K562 (cell line): Measurements from ENCODE around the gene OR10P1. TPM values are rescaled to one million over a fixed set of nuclear protein-coding genes. Genes with fewer than 3 reads are reported as not detected.

Experiments used
- CEBPG ChIP-seq, 3 experiments: fragments of 200-800 bp in 1 of 3; sonication (Bioruptor generic) in 1 of 3; sonication (generic) in 1 of 3; formaldehyde crosslinking in 1 of 3; IDR thresholded peaks in 2 of 3; conservative IDR thresholded peaks in 1 of 3; 2 replicates each; pipeline versions ENCODE4 v1.6.1 to v1.8.0; 2016 to 2022; ENCODE audit warnings: missing compliant biosample characterization in 2 of 3, missing genetic modification characterization in 2 of 3, mild to moderate bottlenecking in 1 of 3, missing genetic modification reagents in 1 of 3
- CHD7 ChIP-seq: fragments of 200-600 bp; sonication (generic); IDR thresholded peaks from one replicate; pipeline ENCODE4 v1.6.1; 2012; ENCODE audit warnings: mild to moderate bottlenecking, low read depth, low read length, inconsistent platforms
- E2F3 ChIP-seq: fragments of 250-450 bp; sonication (Bioruptor Pico); IDR thresholded peaks from 2 replicates; pipeline ENCODE4 v1.4.0; 2020; ENCODE audit warnings: mild to moderate bottlenecking
- ESRRA ChIP-seq: fragments of 450-650 bp; IDR thresholded peaks from 2 replicates; pipeline ENCODE4 v1.6.1; 2014; ENCODE audit warnings: low read depth, mild to moderate bottlenecking, moderate library complexity, borderline replicate concordance
- GABPB2 ChIP-seq: fragments of 250-450 bp; sonication (Bioruptor Pico); conservative IDR thresholded peaks from 2 replicates; pipeline ENCODE4 v1.5.1; 2021; ENCODE audit warnings: mild to moderate bottlenecking
- GATAD2A ChIP-seq: fragments of 450-650 bp; IDR thresholded peaks from 2 replicates; pipeline ENCODE4 v1.6.1; 2017
- GTF2A2 ChIP-seq: IDR thresholded peaks from 2 replicates; pipeline ENCODE4 v1.6.1; 2016; ENCODE audit warnings: mild to moderate bottlenecking, missing genetic modification characterization, missing compliant biosample characterization
- SMC3 ChIP-seq: conservative IDR thresholded peaks from 2 replicates; pipeline ENCODE4 v1.6.1; 2011; ENCODE audit warnings: low read depth, low read length, improper control_type of control experiment; ENCODE audit not compliant: insufficient read depth
- ZC3H8 ChIP-seq: fragments of 450-650 bp; IDR thresholded peaks from 2 replicates; pipeline ENCODE4 v1.6.1; 2017
- ZNF778 ChIP-seq: fragments of 450-650 bp; formaldehyde crosslinking; IDR thresholded peaks from 2 replicates; pipeline ENCODE4 v1.4.0; 2020; ENCODE audit warnings: mild to moderate bottlenecking, moderate library complexity
- polyA plus RNA-seq, 8 experiments: library from polyadenylated mRNA; depleted of rRNA in 4 of 8; stranded (reverse) in 5 of 8; unstranded in 3 of 8; fragments of >200 nt; fragmentation: Nextera tagmentation in 2 of 8; fragmentation: Illumina TruSeq in 1 of 8; extraction: Ambion mirVana in 2 of 8; extraction: Trizol in 1 of 8; gene quantifications; 2 replicates each; pipeline versions ENCODE4 v1.2.1 to v1.2.3, GENCODE V29; 2011 to 2014; ENCODE audit warnings: inconsistent platforms in 1 of 8, missing spikeins in 1 of 8
- total RNA-seq, 7 experiments: library from RNA; depleted of rRNA in 6 of 7; stranded (reverse); fragments of >200 nt in 6 of 7; fragmentation: Illumina TruSeq in 2 of 7; extraction: Trizol in 2 of 7; gene quantifications; 2 replicates each; pipeline versions ENCODE4 v1.2.1 to v1.2.3, GENCODE V29; 2011 to 2021; ENCODE audit warnings: low replicate concordance in 1 of 7
- TF ChIP-seq, protein P1 (sequence below): sonication (generic); formaldehyde crosslinking; IDR thresholded peaks from 2 replicates; pipeline ENCODE4 v1.8.0; 2022; ENCODE audit warnings: mild to moderate bottlenecking, missing genetic modification reagents
- TF ChIP-seq, protein P2 (sequence below), 3 experiments: IDR thresholded peaks in 2 of 3; conservative IDR thresholded peaks in 1 of 3; 2 replicates each; pipeline ENCODE4 v1.5.1; 2011 to 2012; ENCODE audit warnings: low read length in 3 of 3, mild to moderate bottlenecking in 3 of 3, control low read depth in 2 of 3, improper control_type of control experiment in 1 of 3, inconsistent platforms in 1 of 3, low read depth in 1 of 3, mixed read lengths in 1 of 3, moderate library complexity in 1 of 3; ENCODE audit not compliant: insufficient read depth in 2 of 3

Gene OR10P1
- total and polyA plus RNA-seq, 9 of the 15 experiments (the other 6 are each of a cell fraction or from before 2014, with no cell fraction given), result not detected

GRCh38 chr12:55659486-55660385, 23.0 kb downstream of the OR10P1 start (continued):
- TF ChIP-seq CHD7 (no peak), ESRRA (peak; percentile 45; the same call in 1 of the 2 replicates), ZC3H8 (no peak), GABPB2 (CRISPR knock-in tag) (no peak), SMC3 (peak; percentile 25; the same call in 1 of the 2 replicates), CEBPG (CRISPR knock-in tag; IDR thresholded peaks at IDR 0.05) (no peak), CEBPG (tag; conservative IDR thresholded peaks at IDR 0.05 in 1 of 2, IDR thresholded peaks at IDR 0.05 in 1 of 2) (0 out of 4 replicates have a peak, but pooled peaks of 1 of the 2 experiments have one; percentile 13), GATAD2A (no peak), E2F3 (CRISPR knock-in tag) (no peak), GTF2A2 (no peak), ZNF778 (CRISPR knock-in tag) (no peak)
- TF ChIP-seq, protein P1, sequence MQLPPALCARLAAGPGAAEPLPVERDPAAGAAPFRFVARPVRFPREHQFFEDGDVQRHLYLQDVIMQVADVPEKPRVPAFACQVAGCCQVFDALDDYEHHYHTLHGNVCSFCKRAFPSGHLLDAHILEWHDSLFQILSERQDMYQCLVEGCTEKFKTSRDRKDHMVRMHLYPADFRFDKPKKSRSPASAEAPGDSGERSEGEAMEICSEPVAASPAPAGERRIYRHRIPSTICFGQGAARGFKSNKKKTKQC (CRISPR knock-in tag), result no peak
- TF ChIP-seq, protein P2, sequence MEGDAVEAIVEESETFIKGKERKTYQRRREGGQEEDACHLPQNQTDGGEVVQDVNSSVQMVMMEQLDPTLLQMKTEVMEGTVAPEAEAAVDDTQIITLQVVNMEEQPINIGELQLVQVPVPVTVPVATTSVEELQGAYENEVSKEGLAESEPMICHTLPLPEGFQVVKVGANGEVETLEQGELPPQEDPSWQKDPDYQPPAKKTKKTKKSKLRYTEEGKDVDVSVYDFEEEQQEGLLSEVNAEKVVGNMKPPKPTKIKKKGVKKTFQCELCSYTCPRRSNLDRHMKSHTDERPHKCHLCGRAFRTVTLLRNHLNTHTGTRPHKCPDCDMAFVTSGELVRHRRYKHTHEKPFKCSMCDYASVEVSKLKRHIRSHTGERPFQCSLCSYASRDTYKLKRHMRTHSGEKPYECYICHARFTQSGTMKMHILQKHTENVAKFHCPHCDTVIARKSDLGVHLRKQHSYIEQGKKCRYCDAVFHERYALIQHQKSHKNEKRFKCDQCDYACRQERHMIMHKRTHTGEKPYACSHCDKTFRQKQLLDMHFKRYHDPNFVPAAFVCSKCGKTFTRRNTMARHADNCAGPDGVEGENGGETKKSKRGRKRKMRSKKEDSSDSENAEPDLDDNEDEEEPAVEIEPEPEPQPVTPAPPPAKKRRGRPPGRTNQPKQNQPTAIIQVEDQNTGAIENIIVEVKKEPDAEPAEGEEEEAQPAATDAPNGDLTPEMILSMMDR (IDR thresholded peaks at IDR 0.05 in 2 of 3, conservative IDR thresholded peaks at IDR 0.05 in 1 of 3; ENCODE audit: insufficient read depth in 2 of 3, low read depth in 1 of 3, low read length in 3 of 3), result peak; percentile 43 to 45 (median 45); a peak in 5 of 6 replicates
